HG03558 (cell line): Measurements from ENCODE around the gene JAK1.
"Not testable (repeated sequence)": the region's sequence is repeated elsewhere in the genome, so short reads cannot be mapped to it uniquely, and the experiment has no call there.

Source experiments
- ATAC-seq: cut with Tn5 transposase; IDR thresholded peaks from one replicate; pipeline ENCODE4 v1.9.1; 2021; ENCODE audit warnings: moderate number of reproducible peaks; ENCODE audit not compliant: unreplicated experiment; ENCODE audit errors: extremely low read depth

Gene JAK1

GRCh38 chr1:64966158-64966971 is at the start of gene JAK1:
Gene JAK1 (minus strand): TSS chr1:64966549. CDS start chr1:64886264, 80,285 bp downstream.
- ATAC-seq = peak; percentile 61

GRCh38 chr1:65014321-65014720 is 48.0 kb upstream of the JAK1 start:
- no peak for ATAC-seq

- ATAC-seq = no peak
Measured at GRCh38 chr1:65011983-65012382, 45.6 kb upstream of the JAK1 start.

- ATAC-seq = no peak
Measured at GRCh38 chr1:65009724-65010420, 43.5 kb upstream of the JAK1 start.

GRCh38 chr1:65009176-65009575 is 42.8 kb upstream of the JAK1 start:
- ATAC-seq = no peak

GRCh38 chr1:65006806-65007205 is 40.5 kb upstream of the JAK1 start:
- ATAC-seq = no peak

- ATAC-seq = no peak
Measured at GRCh38 chr1:65003316-65003664, 36.9 kb upstream of the JAK1 start.

- ATAC-seq = peak; percentile 71
Measured at GRCh38 chr1:65002508-65003315, 36.4 kb upstream of the JAK1 start.

- ATAC-seq = no peak
Measured at GRCh38 chr1:65002156-65002507, 35.8 kb upstream of the JAK1 start.

GRCh38 chr1:65001231-65001792 is 35.0 kb upstream of the JAK1 start:
- no peak for ATAC-seq

GRCh38 chr1:64998425-64998948 is 32.1 kb upstream of the JAK1 start:
- ATAC-seq = not testable (repeated sequence)

- ATAC-seq = no peak
Measured at GRCh38 chr1:64996541-64997257, 30.4 kb upstream of the JAK1 start.

GRCh38 chr1:64995316-64995715 is 29.0 kb upstream of the JAK1 start:
- ATAC-seq = no peak

GRCh38 chr1:64986903-64987871 is 20.8 kb upstream of the JAK1 start:
- peak; percentile 99 for ATAC-seq

GRCh38 chr1:64984737-64985136 is 18.4 kb upstream of the JAK1 start:
- ATAC-seq = no peak

GRCh38 chr1:64984106-64984505 is 17.8 kb upstream of the JAK1 start:
- no peak for ATAC-seq

- no peak for ATAC-seq
Measured at GRCh38 chr1:64983110-64983509, 16.8 kb upstream of the JAK1 start.

GRCh38 chr1:64981601-64982533 is 15.5 kb upstream of the JAK1 start:
- no peak for ATAC-seq
